ENCODE data around the gene DAB1.

Gene DAB1

DNA sequence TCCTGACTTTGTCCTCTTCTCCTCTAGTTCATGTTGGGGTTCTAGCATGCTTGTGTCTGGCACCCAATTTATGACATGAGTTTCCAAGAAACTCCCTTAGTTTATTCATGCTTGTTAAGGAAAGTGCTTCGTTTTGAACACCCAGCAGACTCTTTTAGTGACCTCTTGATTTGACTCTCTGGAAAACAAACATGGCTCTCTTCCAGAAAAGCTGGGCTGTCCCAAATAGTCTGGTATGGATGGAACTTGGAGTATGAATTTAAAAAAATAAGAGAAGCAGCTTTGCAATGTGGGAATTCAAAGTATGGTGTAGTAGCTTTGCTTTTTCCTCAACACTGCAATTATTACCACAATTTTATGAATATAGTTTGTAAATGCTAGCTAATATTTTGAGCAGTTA, 314.6 kb downstream of the DAB1 start:
- Histone ChIP-seq H3K36me3 (replicated peaks in 1 of 2; ENCODE audit: control insufficient read depth in 2 of 2, insufficient read depth in 2 of 2, low read length in 2 of 2) (no peaks in the 10 kb centered on the region), H2BK12ac (ENCODE audit: low read length) (no peak overlapping the region), H3K14ac (ENCODE audit: low read length) (no peak overlapping the region), H4K91ac (ENCODE audit: low read depth, low read length, poor library complexity) (no peak overlapping the region), H3K4me2 (ENCODE audit: insufficient read depth, low read length, poor library complexity, severe bottlenecking) (no peak overlapping the region), H2BK15ac (ENCODE audit: low read length) (no peak overlapping the region), H3K27me3 (ENCODE audit: control insufficient read depth in 3 of 3, insufficient read depth in 3 of 3, low read depth in 1 of 3, low read length in 3 of 3) (no peaks in the 10 kb centered on the region), H3K9ac (ENCODE audit: low read depth, low read length, poor library complexity) (no peak overlapping the region), H2AFZ (ENCODE audit: low read length) (no peak overlapping the region), H3K4me1 (ENCODE audit: control insufficient read depth in 2 of 2, insufficient read depth in 1 of 2, low read depth in 1 of 2, low read length in 2 of 2) (peaks cover 11 to 29% of the 10 kb centered on the region in 2 donors), H3K4me3 (ENCODE audit: low read length in 2 of 2) (no peak overlapping the region), H2BK5ac (ENCODE audit: low read length) (no peak overlapping the region), H4K8ac (ENCODE audit: low read depth, low read length) (no peak overlapping the region), H3K79me1 (ENCODE audit: low read depth, low read length) (no peaks in the 10 kb centered on the region), H3K23ac (ENCODE audit: low read depth, low read length, poor library complexity) (no peak overlapping the region), H3K27ac (replicated peaks; ENCODE audit: low read length) (no peak overlapping the region), H3K4ac (ENCODE audit: low read length) (no peak overlapping the region), H3K18ac (ENCODE audit: low read length) (no peak overlapping the region), H2AK5ac (ENCODE audit: low read depth, low read length) (no peak overlapping the region), H3K9me3 (replicated peaks in 1 of 2; ENCODE audit: control insufficient read depth in 2 of 2, insufficient read depth in 1 of 2, low read depth in 1 of 2, low read length in 2 of 2) (no peaks in the 10 kb centered on the region), H2BK120ac (ENCODE audit: low read depth, low read length) (no peak overlapping the region)
- DNase-seq (ENCODE audit: low spot score) = no peak
- WGBS, 2 donors (ENCODE audit: extremely low coverage in 2 of 2, insufficient read length in 2 of 2, insufficient replicate concordance in 1 of 2) = no CpG with 5 or more reads among the region's 1 CpG

- Histone ChIP-seq H3K4ac (ENCODE audit: low read length) (no peak overlapping the region), H3K9ac (ENCODE audit: low read depth, low read length, poor library complexity) (no peak overlapping the region), H3K4me2 (ENCODE audit: insufficient read depth, low read length, poor library complexity, severe bottlenecking) (no peak overlapping the region), H3K36me3 (replicated peaks in 1 of 2; ENCODE audit: control insufficient read depth in 2 of 2, insufficient read depth in 2 of 2, low read length in 2 of 2) (no peaks in the 10 kb centered on the region), H4K91ac (ENCODE audit: low read depth, low read length, poor library complexity) (no peak overlapping the region), H2BK120ac (ENCODE audit: low read depth, low read length) (no peak overlapping the region), H3K27me3 (ENCODE audit: control insufficient read depth in 3 of 3, insufficient read depth in 3 of 3, low read depth in 1 of 3, low read length in 3 of 3) (no peaks in the 10 kb centered on the region), H3K9me3 (replicated peaks in 1 of 2; ENCODE audit: control insufficient read depth in 2 of 2, insufficient read depth in 1 of 2, low read depth in 1 of 2, low read length in 2 of 2) (no peaks in the 10 kb centered on the region), H3K4me3 (ENCODE audit: low read length in 2 of 2) (no peak overlapping the region), H2BK12ac (ENCODE audit: low read length) (no peak overlapping the region), H3K4me1 (ENCODE audit: control insufficient read depth in 2 of 2, insufficient read depth in 1 of 2, low read depth in 1 of 2, low read length in 2 of 2) (peaks cover 14% of the 10 kb centered on the region in 2 donors), H2BK15ac (ENCODE audit: low read length) (no peak overlapping the region), H3K18ac (ENCODE audit: low read length) (no peak overlapping the region), H3K23ac (ENCODE audit: low read depth, low read length, poor library complexity) (no peak overlapping the region), H3K79me1 (ENCODE audit: low read depth, low read length) (no peaks in the 10 kb centered on the region), H2AFZ (ENCODE audit: low read length) (no peak overlapping the region), H3K27ac (replicated peaks; ENCODE audit: low read length) (no peak overlapping the region), H3K14ac (ENCODE audit: low read length) (no peak overlapping the region), H4K8ac (ENCODE audit: low read depth, low read length) (no peak overlapping the region), H2AK5ac (ENCODE audit: low read depth, low read length) (no peak overlapping the region), H2BK5ac (ENCODE audit: low read length) (no peak overlapping the region)
- no CpG with 5 or more reads among the region's 4 CpGs for whole genome bisulfite sequencing, 2 donors (ENCODE audit: extremely low coverage in 2 of 2, insufficient read length in 2 of 2, insufficient replicate concordance in 1 of 2)
- DNase-seq (ENCODE audit: low spot score) = no peak
These were observed 317.6 kb downstream of the DAB1 start for GRCh38 chr1:57106296-57106695.

DNA sequence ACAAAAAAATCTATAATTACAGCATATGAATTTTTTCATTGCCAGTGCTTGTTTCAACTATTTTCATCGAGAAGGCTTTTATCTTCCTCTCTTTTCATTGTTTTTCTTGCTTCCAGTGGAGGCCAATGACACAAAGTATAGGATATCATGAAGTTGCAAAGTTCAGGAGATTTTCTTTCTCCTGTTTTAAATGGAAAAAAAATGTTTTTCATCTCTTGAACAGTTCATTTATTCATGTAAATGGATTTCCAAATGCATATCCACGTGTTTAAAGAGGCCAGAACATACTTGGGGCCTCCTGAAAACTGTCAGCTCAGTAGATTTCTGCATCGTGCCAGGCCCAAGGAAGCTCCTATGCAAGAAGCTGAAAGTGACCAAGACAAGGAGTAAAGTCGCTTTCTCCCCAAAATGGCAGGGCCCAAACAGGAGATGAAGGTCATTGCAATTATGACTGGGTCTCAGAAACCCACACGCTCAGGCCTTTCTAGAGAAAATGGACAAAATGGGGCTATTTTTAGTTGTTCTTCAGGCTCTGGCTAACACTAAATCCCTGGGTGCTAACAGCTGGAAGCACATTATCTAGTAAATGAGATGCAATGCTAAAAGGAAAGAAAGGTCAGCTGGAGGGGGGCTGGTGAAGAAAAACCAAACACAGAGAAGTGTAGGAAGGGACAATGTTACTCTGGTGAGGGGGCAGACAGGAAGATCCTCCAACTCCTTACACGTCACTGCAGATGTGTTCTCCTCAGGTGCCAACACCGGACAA, 321.1 kb downstream of the DAB1 start:
- H3K14ac ChIP-seq (ENCODE audit: low read length) = no peak overlapping the region
- H3K27ac ChIP-seq (replicated peaks; ENCODE audit: low read length) = no peak overlapping the region

GRCh38 chr1:57101209-57101608, 322.7 kb downstream of the DAB1 start:
- Histone ChIP-seq H2BK15ac (ENCODE audit: low read length) (no peak overlapping the region), H3K9me3 (replicated peaks in 1 of 2; ENCODE audit: control insufficient read depth in 2 of 2, insufficient read depth in 1 of 2, low read depth in 1 of 2, low read length in 2 of 2) (no peaks in the 10 kb centered on the region), H3K14ac (ENCODE audit: low read length) (no peak overlapping the region), H3K4ac (ENCODE audit: low read length) (no peak overlapping the region), H3K9ac (ENCODE audit: low read depth, low read length, poor library complexity) (no peak overlapping the region), H2BK12ac (ENCODE audit: low read length) (no peak overlapping the region), H3K27me3 (ENCODE audit: control insufficient read depth in 3 of 3, insufficient read depth in 3 of 3, low read depth in 1 of 3, low read length in 3 of 3) (no peaks in the 10 kb centered on the region), H3K79me1 (ENCODE audit: low read depth, low read length) (no peaks in the 10 kb centered on the region), H4K91ac (ENCODE audit: low read depth, low read length, poor library complexity) (no peak overlapping the region), H3K4me1 (ENCODE audit: control insufficient read depth in 2 of 2, insufficient read depth in 1 of 2, low read depth in 1 of 2, low read length in 2 of 2) (peaks cover 17% of the 10 kb centered on the region in 2 donors), H2AK5ac (ENCODE audit: low read depth, low read length) (no peak overlapping the region), H3K4me3 (ENCODE audit: low read length in 2 of 2) (no peak overlapping the region), H2BK120ac (ENCODE audit: low read depth, low read length) (no peak overlapping the region), H3K4me2 (ENCODE audit: insufficient read depth, low read length, poor library complexity, severe bottlenecking) (no peak overlapping the region), H3K23ac (ENCODE audit: low read depth, low read length, poor library complexity) (no peak overlapping the region), H2BK5ac (ENCODE audit: low read length) (no peak overlapping the region), H3K18ac (ENCODE audit: low read length) (no peak overlapping the region), H2AFZ (ENCODE audit: low read length) (no peak overlapping the region), H3K36me3 (replicated peaks in 1 of 2; ENCODE audit: control insufficient read depth in 2 of 2, insufficient read depth in 2 of 2, low read length in 2 of 2) (no peaks in the 10 kb centered on the region), H4K8ac (ENCODE audit: low read depth, low read length) (no peak overlapping the region), H3K27ac (replicated peaks; ENCODE audit: low read length) (peak overlapping the region; percentile 66)
- no peak for DNase-seq (ENCODE audit: low spot score)
- no CpG with 5 or more reads among the region's 1 CpG for WGBS, 2 donors (ENCODE audit: extremely low coverage in 2 of 2, insufficient read length in 2 of 2, insufficient replicate concordance in 1 of 2)

More for the DNA sequence above, 321.1 kb downstream of the DAB1 start:
- Histone ChIP-seq H2AK5ac (ENCODE audit: low read depth, low read length) (no peak overlapping the region), H3K27me3 (ENCODE audit: control insufficient read depth in 3 of 3, insufficient read depth in 3 of 3, low read depth in 1 of 3, low read length in 3 of 3) (no peaks in the 10 kb centered on the region), H3K36me3 (replicated peaks in 1 of 2; ENCODE audit: control insufficient read depth in 2 of 2, insufficient read depth in 2 of 2, low read length in 2 of 2) (no peaks in the 10 kb centered on the region), H3K4me2 (ENCODE audit: insufficient read depth, low read length, poor library complexity, severe bottlenecking) (no peak overlapping the region), H2BK12ac (ENCODE audit: low read length) (no peak overlapping the region), H3K23ac (ENCODE audit: low read depth, low read length, poor library complexity) (no peak overlapping the region), H2BK5ac (ENCODE audit: low read length) (no peak overlapping the region), H3K9ac (ENCODE audit: low read depth, low read length, poor library complexity) (no peak overlapping the region), H3K4me3 (ENCODE audit: low read length in 2 of 2) (no peak overlapping the region), H3K4me1 (ENCODE audit: control insufficient read depth in 2 of 2, insufficient read depth in 1 of 2, low read depth in 1 of 2, low read length in 2 of 2) (peaks cover 14 to 17% of the 10 kb centered on the region in 2 donors), H4K91ac (ENCODE audit: low read depth, low read length, poor library complexity) (no peak overlapping the region), H2BK15ac (ENCODE audit: low read length) (no peak overlapping the region), H3K79me1 (ENCODE audit: low read depth, low read length) (no peaks in the 10 kb centered on the region), H4K8ac (ENCODE audit: low read depth, low read length) (no peak overlapping the region), H3K4ac (ENCODE audit: low read length) (no peak overlapping the region), H2BK120ac (ENCODE audit: low read depth, low read length) (no peak overlapping the region), H3K9me3 (replicated peaks in 1 of 2; ENCODE audit: control insufficient read depth in 2 of 2, insufficient read depth in 1 of 2, low read depth in 1 of 2, low read length in 2 of 2) (no peaks in the 10 kb centered on the region), H3K18ac (ENCODE audit: low read length) (no peak overlapping the region), H2AFZ (ENCODE audit: low read length) (peak overlapping the region; percentile 53)
- no CpG with 5 or more reads among the region's 7 CpGs for WGBS, 2 donors (ENCODE audit: extremely low coverage in 2 of 2, insufficient read length in 2 of 2, insufficient replicate concordance in 1 of 2)
- no peak for DNase-seq (ENCODE audit: low spot score)

Measured in neuronal stem cell (in vitro differentiated cells).